ENCODE data around the gene DPEP1. TPM values are rescaled to one million over a fixed set of nuclear protein-coding genes. Genes with fewer than 3 reads are reported as not detected.

DPEP1 gene
- total and polyA plus RNA-seq, 2 experiments from 2014 or later: 1.7 to 2.3 TPM

DNA sequence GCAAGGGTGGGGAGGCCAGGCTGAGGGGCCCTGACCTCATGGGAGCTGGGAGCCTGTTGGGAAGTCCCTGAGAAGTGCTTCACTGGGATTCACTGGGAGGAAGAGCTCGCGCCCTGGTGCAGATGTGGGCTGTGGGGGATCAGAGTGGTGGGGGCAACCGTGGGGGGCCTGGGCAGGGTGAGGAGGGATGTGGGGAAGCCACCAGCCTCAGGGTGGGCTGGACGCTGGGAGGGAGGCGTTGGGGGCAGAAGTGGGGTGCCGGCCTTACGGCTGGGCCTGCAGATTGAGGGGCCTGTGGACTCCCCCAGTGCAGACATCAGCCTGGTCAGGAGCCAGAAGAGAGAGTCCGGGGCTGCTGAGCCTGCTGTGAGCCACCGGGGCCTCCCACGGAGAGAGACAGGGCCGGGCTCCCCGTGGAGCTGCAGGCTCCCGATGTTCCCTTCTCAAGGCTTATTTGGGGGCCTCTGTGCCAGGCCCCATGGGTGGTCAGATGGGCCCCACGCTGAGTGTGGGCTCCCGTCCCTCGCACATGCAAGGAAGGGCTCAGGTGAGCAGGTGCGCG lies 7.8 kb downstream of the DPEP1 start:
- DNase-seq (ENCODE audit: low spot score): no peak
- Histone ChIP-seq H3K4me1 (ENCODE audit: insufficient read depth) (peaks cover 3% of the 10 kb centered on the region; the same call in 1 of the 2 replicates), H3K4me3 (no peak overlapping the region), H4K20me1 (replicated peaks; ENCODE audit: insufficient read depth) (no peaks in the 10 kb centered on the region), H3K9me2 (ENCODE audit: insufficient read depth) (no peaks in the 10 kb centered on the region), H3K79me2 (replicated peaks; ENCODE audit: insufficient read depth) (no peaks in the 10 kb centered on the region), H3K4me2 (no peak overlapping the region), H3F3A (replicated peaks; ENCODE audit: low read depth) (peaks cover 8% of the 10 kb centered on the region; the same call in 1 of the 2 replicates), H3K27ac (ENCODE audit: low read depth) (no peak overlapping the region), H2AFZ (no peak overlapping the region), H3K27me3 (ENCODE audit: insufficient read depth) (peaks cover 5% of the 10 kb centered on the region; the same call in 1 of the 2 replicates), H3K36me3 (ENCODE audit: insufficient read depth) (no peaks in the 10 kb centered on the region)
- no peak overlapping the region for H3K27ac Mint-ChIP-seq
- H3K9me3 Mint-ChIP-seq: peaks cover 3% of the 10 kb centered on the region; the same call in 1 of the 3 replicates
- H3K4me3 Mint-ChIP-seq: no peak overlapping the region
- H3K27me3 Mint-ChIP-seq (ENCODE audit: insufficient read depth, low read depth, poor library complexity): peaks cover 28% of the 10 kb centered on the region
- H3K36me3 Mint-ChIP-seq (ENCODE audit: low read depth): no peaks in the 10 kb centered on the region; the same call in 2 of the 3 replicates
- H3K4me1 Mint-ChIP-seq: peaks cover 24% of the 10 kb centered on the region
- TF ChIP-seq NANOG (IDR thresholded peaks at IDR 0.05; ENCODE audit: borderline replicate concordance): no peak
- no peak for TF ChIP-seq ZNF331 (CRISPR knock-in tag; IDR thresholded peaks at IDR 0.05; ENCODE audit: low read depth)
- no peak for TF ChIP-seq JUNB (IDR thresholded peaks at IDR 0.05; ENCODE audit: unreplicated experiment)
- TF ChIP-seq, protein P1, sequence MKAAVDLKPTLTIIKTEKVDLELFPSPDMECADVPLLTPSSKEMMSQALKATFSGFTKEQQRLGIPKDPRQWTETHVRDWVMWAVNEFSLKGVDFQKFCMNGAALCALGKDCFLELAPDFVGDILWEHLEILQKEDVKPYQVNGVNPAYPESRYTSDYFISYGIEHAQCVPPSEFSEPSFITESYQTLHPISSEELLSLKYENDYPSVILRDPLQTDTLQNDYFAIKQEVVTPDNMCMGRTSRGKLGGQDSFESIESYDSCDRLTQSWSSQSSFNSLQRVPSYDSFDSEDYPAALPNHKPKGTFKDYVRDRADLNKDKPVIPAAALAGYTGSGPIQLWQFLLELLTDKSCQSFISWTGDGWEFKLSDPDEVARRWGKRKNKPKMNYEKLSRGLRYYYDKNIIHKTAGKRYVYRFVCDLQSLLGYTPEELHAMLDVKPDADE (IDR thresholded peaks at IDR 0.05): no peak
- TF ChIP-seq POLR2AphosphoS5 (IDR thresholded peaks at IDR 0.05; ENCODE audit: low read depth): no peak
- TF ChIP-seq, protein P2, sequence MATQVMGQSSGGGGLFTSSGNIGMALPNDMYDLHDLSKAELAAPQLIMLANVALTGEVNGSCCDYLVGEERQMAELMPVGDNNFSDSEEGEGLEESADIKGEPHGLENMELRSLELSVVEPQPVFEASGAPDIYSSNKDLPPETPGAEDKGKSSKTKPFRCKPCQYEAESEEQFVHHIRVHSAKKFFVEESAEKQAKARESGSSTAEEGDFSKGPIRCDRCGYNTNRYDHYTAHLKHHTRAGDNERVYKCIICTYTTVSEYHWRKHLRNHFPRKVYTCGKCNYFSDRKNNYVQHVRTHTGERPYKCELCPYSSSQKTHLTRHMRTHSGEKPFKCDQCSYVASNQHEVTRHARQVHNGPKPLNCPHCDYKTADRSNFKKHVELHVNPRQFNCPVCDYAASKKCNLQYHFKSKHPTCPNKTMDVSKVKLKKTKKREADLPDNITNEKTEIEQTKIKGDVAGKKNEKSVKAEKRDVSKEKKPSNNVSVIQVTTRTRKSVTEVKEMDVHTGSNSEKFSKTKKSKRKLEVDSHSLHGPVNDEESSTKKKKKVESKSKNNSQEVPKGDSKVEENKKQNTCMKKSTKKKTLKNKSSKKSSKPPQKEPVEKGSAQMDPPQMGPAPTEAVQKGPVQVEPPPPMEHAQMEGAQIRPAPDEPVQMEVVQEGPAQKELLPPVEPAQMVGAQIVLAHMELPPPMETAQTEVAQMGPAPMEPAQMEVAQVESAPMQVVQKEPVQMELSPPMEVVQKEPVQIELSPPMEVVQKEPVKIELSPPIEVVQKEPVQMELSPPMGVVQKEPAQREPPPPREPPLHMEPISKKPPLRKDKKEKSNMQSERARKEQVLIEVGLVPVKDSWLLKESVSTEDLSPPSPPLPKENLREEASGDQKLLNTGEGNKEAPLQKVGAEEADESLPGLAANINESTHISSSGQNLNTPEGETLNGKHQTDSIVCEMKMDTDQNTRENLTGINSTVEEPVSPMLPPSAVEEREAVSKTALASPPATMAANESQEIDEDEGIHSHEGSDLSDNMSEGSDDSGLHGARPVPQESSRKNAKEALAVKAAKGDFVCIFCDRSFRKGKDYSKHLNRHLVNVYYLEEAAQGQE (IDR thresholded peaks at IDR 0.05; ENCODE audit: unreplicated experiment): no peak
- TF ChIP-seq STAT1 (IDR thresholded peaks at IDR 0.05; ENCODE audit: unreplicated experiment): no peak
- no peak for TF ChIP-seq CREB1 (CRISPR knock-in tag; IDR thresholded peaks at IDR 0.05; ENCODE audit: low read depth)
- no peak for TF ChIP-seq ZNF114 (CRISPR knock-in tag; IDR thresholded peaks at IDR 0.05)
- no peak for TF ChIP-seq EZH2phosphoT487 (IDR thresholded peaks at IDR 0.05; ENCODE audit: unreplicated experiment)
- TF ChIP-seq EZH2 (IDR thresholded peaks at IDR 0.05; ENCODE audit: low read depth, unreplicated experiment): no peak
- TF ChIP-seq, protein P3, sequence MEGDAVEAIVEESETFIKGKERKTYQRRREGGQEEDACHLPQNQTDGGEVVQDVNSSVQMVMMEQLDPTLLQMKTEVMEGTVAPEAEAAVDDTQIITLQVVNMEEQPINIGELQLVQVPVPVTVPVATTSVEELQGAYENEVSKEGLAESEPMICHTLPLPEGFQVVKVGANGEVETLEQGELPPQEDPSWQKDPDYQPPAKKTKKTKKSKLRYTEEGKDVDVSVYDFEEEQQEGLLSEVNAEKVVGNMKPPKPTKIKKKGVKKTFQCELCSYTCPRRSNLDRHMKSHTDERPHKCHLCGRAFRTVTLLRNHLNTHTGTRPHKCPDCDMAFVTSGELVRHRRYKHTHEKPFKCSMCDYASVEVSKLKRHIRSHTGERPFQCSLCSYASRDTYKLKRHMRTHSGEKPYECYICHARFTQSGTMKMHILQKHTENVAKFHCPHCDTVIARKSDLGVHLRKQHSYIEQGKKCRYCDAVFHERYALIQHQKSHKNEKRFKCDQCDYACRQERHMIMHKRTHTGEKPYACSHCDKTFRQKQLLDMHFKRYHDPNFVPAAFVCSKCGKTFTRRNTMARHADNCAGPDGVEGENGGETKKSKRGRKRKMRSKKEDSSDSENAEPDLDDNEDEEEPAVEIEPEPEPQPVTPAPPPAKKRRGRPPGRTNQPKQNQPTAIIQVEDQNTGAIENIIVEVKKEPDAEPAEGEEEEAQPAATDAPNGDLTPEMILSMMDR (conservative IDR thresholded peaks at IDR 0.05; ENCODE audit: low read depth in 2 of 2): no peak
- TF ChIP-seq, protein P4, sequence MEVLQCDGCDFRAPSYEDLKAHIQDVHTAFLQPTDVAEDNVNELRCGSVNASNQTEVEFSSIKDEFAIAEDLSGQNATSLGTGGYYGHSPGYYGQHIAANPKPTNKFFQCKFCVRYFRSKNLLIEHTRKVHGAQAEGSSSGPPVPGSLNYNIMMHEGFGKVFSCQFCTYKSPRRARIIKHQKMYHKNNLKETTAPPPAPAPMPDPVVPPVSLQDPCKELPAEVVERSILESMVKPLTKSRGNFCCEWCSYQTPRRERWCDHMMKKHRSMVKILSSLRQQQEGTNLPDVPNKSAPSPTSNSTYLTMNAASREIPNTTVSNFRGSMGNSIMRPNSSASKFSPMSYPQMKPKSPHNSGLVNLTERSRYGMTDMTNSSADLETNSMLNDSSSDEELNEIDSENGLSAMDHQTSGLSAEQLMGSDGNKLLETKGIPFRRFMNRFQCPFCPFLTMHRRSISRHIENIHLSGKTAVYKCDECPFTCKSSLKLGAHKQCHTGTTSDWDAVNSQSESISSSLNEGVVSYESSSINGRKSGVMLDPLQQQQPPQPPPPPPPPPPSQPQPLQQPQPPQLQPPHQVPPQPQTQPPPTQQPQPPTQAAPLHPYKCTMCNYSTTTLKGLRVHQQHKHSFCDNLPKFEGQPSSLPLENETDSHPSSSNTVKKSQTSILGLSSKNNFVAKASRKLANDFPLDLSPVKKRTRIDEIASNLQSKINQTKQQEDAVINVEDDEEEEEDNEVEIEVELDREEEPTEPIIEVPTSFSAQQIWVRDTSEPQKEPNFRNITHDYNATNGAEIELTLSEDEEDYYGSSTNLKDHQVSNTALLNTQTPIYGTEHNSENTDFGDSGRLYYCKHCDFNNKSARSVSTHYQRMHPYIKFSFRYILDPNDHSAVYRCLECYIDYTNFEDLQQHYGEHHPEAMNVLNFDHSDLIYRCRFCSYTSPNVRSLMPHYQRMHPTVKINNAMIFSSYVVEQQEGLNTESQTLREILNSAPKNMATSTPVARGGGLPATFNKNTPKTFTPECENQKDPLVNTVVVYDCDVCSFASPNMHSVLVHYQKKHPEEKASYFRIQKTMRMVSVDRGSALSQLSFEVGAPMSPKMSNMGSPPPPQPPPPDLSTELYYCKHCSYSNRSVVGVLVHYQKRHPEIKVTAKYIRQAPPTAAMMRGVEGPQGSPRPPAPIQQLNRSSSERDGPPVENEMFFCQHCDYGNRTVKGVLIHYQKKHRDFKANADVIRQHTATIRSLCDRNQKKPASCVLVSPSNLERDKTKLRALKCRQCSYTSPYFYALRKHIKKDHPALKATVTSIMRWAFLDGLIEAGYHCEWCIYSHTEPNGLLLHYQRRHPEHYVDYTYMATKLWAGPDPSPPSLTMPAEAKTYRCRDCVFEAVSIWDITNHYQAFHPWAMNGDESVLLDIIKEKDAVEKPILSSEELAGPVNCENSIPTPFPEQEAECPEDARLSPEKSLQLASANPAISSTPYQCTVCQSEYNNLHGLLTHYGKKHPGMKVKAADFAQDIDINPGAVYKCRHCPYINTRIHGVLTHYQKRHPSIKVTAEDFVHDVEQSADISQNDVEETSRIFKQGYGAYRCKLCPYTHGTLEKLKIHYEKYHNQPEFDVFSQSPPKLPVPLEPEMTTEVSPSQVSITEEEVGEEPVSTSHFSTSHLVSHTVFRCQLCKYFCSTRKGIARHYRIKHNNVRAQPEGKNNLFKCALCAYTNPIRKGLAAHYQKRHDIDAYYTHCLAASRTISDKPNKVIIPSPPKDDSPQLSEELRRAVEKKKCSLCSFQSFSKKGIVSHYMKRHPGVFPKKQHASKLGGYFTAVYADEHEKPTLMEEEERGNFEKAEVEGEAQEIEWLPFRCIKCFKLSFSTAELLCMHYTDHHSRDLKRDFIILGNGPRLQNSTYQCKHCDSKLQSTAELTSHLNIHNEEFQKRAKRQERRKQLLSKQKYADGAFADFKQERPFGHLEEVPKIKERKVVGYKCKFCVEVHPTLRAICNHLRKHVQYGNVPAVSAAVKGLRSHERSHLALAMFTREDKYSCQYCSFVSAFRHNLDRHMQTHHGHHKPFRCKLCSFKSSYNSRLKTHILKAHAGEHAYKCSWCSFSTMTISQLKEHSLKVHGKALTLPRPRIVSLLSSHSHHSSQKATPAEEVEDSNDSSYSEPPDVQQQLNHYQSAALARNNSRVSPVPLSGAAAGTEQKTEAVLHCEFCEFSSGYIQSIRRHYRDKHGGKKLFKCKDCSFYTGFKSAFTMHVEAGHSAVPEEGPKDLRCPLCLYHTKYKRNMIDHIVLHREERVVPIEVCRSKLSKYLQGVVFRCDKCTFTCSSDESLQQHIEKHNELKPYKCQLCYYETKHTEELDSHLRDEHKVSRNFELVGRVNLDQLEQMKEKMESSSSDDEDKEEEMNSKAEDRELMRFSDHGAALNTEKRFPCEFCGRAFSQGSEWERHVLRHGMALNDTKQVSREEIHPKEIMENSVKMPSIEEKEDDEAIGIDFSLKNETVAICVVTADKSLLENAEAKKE (CRISPR knock-in tag; IDR thresholded peaks at IDR 0.05): no peak
- no peak for ATAC-seq

Measured in GM23338 (cell line).